Lower lobe of right lung (tissue), 2 donors: Measurements from ENCODE around the gene SLC1A2. TPM values are rescaled to one million over a fixed set of nuclear protein-coding genes. Genes with fewer than 3 reads are reported as not detected.

Source experiments
- ATAC-seq, 2 donors: fragments of 200-7000 bp; cut with Tn5 transposase; one replicate each; pipeline ENCODE4 v1.9.1; 2020 to 2022; ENCODE audit warnings: mild to moderate bottlenecking in 2 of 2, moderate library complexity in 2 of 2
- DNase-seq: peaks from one replicate; pipeline ENCODE4 v3.0.0-alpha.2; 2020
- H3K27ac ChIP-seq: fragments of 200-600 bp; one replicate; pipeline ENCODE4 v1.8.0; 2022
- H3K27me3 ChIP-seq: fragments of 200-600 bp; one replicate; pipeline ENCODE4 v1.8.0; 2022; ENCODE audit warnings: low read depth
- H3K36me3 ChIP-seq: fragments of 200-600 bp; one replicate; pipeline ENCODE4 v1.8.0; 2022; ENCODE audit warnings: mild to moderate bottlenecking
- H3K4me1 ChIP-seq: fragments of 200-600 bp; one replicate; pipeline ENCODE4 v1.8.0; 2022
- H3K4me3 ChIP-seq: fragments of 200-600 bp; one replicate; pipeline ENCODE4 v1.8.0; 2022; ENCODE audit warnings: mild to moderate bottlenecking
- H3K9me3 ChIP-seq: fragments of 200-600 bp; one replicate; pipeline ENCODE4 v1.8.0; 2022
- intact Hi-C: fragments of 100-400 bp; cut with DNase I; formaldehyde crosslinking; loops from one replicate; pipeline ENCODE4 v1.11.0; 2022
- total RNA-seq: library from RNA; stranded (reverse); fragmentation: NEBNext Ultra II Directional; extraction: Animal tissue kit (Norgen Biotek cat#: 25700); gene quantifications from one replicate; pipeline ENCODE4 v1.2.1, GENCODE V29; 2021
- TF ChIP-seq, protein P1 (sequence below): fragments of 200-600 bp; IDR thresholded peaks from one replicate; pipeline ENCODE4 v1.8.0; 2022; ENCODE audit warnings: antibody characterized with exemption, mild to moderate bottlenecking
- donor health status: DM: no; HTN: yes; CAD: no; lungs with severe emphysema.

Gene SLC1A2
- total RNA-seq, 1 donor from 2014 or later: 3.4 TPM

DNA sequence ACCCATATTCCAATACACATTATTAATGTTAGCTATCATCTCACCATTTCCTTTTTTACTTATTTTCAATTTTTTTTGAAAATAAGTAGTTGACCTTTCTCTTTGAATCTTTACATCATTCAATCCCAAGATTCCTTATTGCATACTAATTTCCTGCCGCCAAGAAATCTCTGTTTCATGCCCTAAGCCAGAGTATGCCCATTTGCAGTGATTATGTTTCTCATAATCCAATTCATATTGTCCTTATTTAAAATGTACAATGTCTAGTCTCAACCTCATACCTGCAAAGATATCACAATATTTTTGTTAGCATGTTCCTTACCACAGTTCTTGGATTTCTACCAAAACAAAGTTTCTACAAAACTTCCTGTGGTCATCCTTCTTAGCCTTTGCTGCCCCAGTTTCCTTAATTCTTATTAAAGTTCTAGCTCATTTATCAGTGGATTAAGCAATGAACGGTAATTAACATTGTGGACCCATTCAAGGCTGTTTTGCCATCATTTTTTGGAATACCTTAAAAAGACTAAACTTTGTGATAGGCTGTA is 205.1 kb downstream of the SLC1A2 start:
- H3K36me3 ChIP-seq: peaks cover 65% of the 10 kb centered on the region
- no peak for ATAC-seq

DNA sequence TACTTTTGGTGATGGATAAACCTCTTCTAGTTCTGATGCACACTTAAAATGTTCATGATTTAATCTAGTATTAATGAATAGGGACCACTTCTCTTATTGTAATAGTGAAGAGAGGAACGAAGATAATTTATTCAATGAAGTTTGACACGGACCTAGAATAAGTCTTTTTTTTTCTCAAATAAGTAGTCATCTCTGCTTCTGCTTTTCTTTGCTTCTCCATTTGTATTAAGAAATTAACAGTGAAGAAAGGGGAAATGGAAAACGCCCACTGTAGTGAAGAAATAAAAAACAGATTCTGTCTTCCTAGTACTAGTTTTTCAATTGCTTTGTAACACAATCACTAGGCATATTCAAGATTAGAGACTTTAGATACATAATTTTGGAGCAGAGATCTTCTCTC is 207.4 kb downstream of the SLC1A2 start:
- H3K36me3 ChIP-seq: peaks cover 56% of the 10 kb centered on the region
- ATAC-seq (peak; percentile 57 to 60), DNase-seq (no peak)
- peak overlapping the region; percentile 63 for H3K27ac ChIP-seq
- H3K27me3 ChIP-seq: no peaks in the 10 kb centered on the region
- peaks cover 31% of the 10 kb centered on the region for H3K4me1 ChIP-seq
- intact Hi-C loops: no loop called here
- TF ChIP-seq, protein P1, sequence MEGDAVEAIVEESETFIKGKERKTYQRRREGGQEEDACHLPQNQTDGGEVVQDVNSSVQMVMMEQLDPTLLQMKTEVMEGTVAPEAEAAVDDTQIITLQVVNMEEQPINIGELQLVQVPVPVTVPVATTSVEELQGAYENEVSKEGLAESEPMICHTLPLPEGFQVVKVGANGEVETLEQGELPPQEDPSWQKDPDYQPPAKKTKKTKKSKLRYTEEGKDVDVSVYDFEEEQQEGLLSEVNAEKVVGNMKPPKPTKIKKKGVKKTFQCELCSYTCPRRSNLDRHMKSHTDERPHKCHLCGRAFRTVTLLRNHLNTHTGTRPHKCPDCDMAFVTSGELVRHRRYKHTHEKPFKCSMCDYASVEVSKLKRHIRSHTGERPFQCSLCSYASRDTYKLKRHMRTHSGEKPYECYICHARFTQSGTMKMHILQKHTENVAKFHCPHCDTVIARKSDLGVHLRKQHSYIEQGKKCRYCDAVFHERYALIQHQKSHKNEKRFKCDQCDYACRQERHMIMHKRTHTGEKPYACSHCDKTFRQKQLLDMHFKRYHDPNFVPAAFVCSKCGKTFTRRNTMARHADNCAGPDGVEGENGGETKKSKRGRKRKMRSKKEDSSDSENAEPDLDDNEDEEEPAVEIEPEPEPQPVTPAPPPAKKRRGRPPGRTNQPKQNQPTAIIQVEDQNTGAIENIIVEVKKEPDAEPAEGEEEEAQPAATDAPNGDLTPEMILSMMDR: no peak
- no peak overlapping the region for H3K4me3 ChIP-seq
- no peaks in the 10 kb centered on the region for H3K9me3 ChIP-seq

More for the DNA sequence above, 205.1 kb downstream of the SLC1A2 start:
- peaks cover 31% of the 10 kb centered on the region for H3K4me1 ChIP-seq
- no peak overlapping the region for H3K4me3 ChIP-seq
- no peaks in the 10 kb centered on the region for H3K27me3 ChIP-seq
- no peaks in the 10 kb centered on the region for H3K9me3 ChIP-seq
- peak overlapping the region; percentile 2 for H3K27ac ChIP-seq
- intact Hi-C loops: no loop called here
- TF ChIP-seq, protein P1: no peak
- no peak for DNase-seq

DNA sequence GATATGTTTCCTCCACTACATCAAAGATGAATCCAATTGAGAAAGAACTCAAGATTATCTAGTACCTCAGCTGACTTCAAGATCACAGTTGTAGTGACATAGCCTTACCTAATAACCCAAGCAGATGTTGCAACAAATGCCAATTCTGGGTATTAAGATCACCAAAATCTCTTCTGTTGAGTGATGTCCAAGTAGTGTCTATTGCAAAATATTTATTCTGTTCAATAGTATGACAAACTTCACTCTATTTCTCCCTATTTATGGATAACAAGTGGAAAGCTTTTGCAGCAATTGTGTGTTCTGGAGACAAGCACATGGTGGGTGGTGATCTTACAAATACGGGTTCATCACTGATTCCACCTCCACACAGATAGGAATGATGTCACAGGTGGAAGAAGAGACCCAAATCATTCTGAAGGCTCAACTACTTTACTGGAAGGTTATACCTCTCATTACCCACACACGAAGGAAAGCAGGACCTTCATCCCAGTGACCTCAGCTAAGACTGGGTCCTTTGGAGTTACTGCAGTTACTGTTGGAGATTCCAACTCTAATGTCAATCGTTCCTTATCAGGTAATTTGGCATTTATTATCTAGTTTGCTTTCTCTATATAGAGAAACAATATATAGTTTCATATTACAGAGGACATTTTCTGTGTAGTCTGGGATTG is 208.3 kb downstream of the SLC1A2 start:
- DNase-seq: no peak
- TF ChIP-seq, protein P1: no peak
- no peaks in the 10 kb centered on the region for H3K9me3 ChIP-seq
- no peak overlapping the region for H3K27ac ChIP-seq
- peaks cover 31% of the 10 kb centered on the region for H3K4me1 ChIP-seq
- ATAC-seq: peak in 1 of 2 donors; percentile 38
- H3K27me3 ChIP-seq: no peaks in the 10 kb centered on the region
- intact Hi-C loops: no loop called here
- no peak overlapping the region for H3K4me3 ChIP-seq
- H3K36me3 ChIP-seq: peaks cover 55% of the 10 kb centered on the region

DNA sequence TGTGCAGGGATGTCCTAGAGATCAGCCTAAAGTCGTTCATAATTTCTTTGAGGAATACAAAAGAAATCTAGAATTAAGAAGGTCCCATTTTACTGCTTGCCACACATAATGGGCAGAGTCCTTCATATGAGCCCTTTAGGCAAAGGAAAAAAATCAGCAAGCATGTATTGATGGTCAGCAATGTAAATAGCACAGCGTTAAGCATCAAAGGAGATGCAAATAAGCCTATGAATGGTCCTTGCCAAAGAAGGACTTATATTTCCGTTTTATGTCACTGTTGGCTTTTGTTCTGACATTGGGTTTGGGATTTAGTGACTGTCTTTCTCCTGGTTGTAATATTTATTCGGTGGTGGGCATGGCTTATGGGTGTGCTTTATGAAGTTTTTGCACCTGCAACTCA is 210.6 kb downstream of the SLC1A2 start:
- H3K4me1 ChIP-seq: peaks cover 22% of the 10 kb centered on the region
- H3K4me3 ChIP-seq: no peak overlapping the region
- intact Hi-C loops: no loop called here
- DNase-seq (no peak), ATAC-seq (no peak)
- TF ChIP-seq, protein P1: no peak
- H3K9me3 ChIP-seq: no peaks in the 10 kb centered on the region
- H3K36me3 ChIP-seq: peaks cover 60% of the 10 kb centered on the region
- no peak overlapping the region for H3K27ac ChIP-seq
- H3K27me3 ChIP-seq: no peaks in the 10 kb centered on the region

DNA sequence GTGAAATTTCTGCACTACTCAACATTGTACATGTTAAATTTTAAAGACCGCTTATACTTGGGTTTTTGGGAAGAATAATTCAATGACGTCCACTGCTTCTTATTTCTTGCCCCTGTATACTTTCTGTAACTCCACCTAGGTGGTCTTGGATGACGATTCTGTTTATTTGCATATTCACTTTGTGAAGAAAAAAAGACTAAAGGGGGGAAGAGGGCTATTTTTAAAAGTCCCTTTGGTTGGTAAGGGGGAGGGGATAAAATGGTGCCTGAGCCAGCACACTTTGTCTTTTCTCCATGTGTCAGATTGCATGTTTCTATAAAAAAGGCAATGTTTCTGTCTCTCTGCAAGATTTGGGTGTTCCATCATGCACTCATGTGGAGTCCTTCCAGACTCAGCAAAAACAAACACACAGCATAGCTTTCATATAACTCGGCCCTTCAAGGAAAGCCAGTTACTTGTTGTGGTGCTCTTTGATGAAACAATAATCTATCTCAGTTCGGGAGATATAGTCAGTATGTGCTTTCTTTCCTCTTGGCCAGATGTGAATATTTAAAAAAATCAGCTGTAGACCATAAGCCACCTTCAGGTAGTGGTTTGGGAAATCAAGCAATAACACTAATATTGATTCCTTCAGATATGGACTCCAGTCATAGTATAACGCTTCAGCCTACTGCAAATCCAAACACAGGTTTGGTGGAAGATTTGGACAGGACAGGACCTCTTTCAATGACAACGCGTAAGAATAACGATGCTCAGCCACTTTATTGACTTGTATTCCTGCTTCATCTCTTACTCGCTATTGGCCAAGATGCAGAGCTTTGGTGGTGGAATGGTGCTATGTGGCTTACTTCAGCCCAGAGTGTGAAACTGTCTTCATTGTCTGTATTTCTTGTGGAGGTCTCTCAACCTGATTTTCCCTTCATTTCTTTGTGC is 211.6 kb downstream of the SLC1A2 start:
- peaks cover 11% of the 10 kb centered on the region for H3K4me1 ChIP-seq
- H3K27ac ChIP-seq: no peak overlapping the region
- H3K4me3 ChIP-seq: no peak overlapping the region
- DNase-seq: no peak
- intact Hi-C loops: no loop called here
- ATAC-seq: no peak
- H3K27me3 ChIP-seq: no peaks in the 10 kb centered on the region
- no peaks in the 10 kb centered on the region for H3K9me3 ChIP-seq
- TF ChIP-seq, protein P1: no peak
- H3K36me3 ChIP-seq: peaks cover 60% of the 10 kb centered on the region
